ENCODE results near the gene IL1B.

DNA sequence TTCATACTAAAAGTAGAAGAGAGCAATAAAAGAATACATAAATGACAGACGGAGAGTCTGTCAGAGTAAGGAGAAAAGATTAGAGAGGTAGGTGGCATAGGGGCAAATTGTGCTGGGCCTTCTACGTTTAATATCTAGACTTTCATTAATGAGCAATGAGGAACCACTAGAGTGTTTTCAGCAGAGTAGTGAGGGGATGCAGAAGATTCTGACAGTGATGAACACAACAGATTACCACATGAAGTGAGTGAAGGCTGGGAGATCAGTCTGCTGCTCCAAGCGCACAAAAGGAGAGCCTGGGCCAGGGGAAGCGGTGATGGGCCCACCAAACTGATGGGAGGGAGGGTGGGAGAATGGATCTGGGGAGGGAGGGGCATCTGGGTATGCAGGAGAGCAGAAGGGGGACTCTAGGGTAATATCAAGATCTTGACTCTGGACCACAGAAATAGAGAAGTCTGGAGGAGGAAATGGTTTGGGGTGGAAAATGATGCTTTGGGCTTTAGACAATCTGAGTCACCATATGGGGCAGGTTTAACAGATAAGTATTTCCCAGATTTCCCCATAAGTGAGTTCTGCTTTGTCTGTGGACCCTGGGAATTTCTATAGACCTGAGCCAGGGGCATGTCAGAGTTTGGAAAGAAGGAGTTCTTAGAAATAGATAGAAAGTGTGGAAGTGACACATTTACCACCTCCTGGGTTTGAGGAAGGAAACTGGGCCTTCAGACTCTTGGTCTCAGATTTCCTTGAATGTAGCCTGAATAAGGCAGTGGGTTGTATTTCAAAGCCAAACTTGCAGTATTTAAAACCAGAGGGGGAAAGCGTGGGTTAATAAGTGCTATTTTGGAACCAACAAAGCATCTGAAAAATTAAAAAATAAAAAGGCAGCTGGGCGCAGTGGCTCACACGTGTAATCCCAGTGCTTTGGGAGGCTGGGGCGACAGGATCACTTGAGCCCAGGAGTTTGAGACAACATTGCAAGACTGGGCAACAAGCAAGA lies 37.3 kb downstream of the IL1B start:
- TF ChIP-seq POLR2AphosphoS5 (IDR thresholded peaks at IDR 0.05; ENCODE audit: low read depth, low read length) (no peak), TAF1 (IDR thresholded peaks at IDR 0.05; ENCODE audit: borderline replicate concordance, insufficient read depth, low read length) (no peak)
